T-cell (primary cell): Measurements from ENCODE around the gene G3BP2. TPM values are rescaled to one million over a fixed set of nuclear protein-coding genes. Genes with fewer than 3 reads are reported as not detected.

Experiments used
- ATAC-seq, 4 experiments: fragments of 200-7000 bp in 3 of 4; fragments of 150-1000 bp in 1 of 4; cut with Tn5 transposase; replicated peaks in 1 of 4; 1 replicate in 3 of 4; 2 replicates in 1 of 4; pipeline ENCODE4 v1.10.0; 2021; ENCODE audit warnings: moderate library complexity in 3 of 4, mild to moderate bottlenecking in 2 of 4, moderate number of reproducible peaks in 1 of 4
- CTCF ChIA-PET, 2 donors: fragments of 300-600 bp; sonication (Branson Sonifier 250); formaldehyde crosslinking; loops; one replicate each; lab custom pipeline; 2022; ENCODE audit warnings: antibody characterized with exemption in 2 of 2; lab: Charles Lee
- POLR2A ChIA-PET, 2 donors: fragments of 300-600 bp; sonication (Branson Sonifier 250); formaldehyde crosslinking; loops; one replicate each; lab custom pipeline; 2022; ENCODE audit warnings: antibody characterized with exemption in 2 of 2; lab: Charles Lee
- DNase-seq, 35 experiments: peaks; one replicate each; pipeline versions ENCODE4 v3.0.0 to v3.0.0-alpha.2; 2013 to 2023
- H3K27ac ChIP-seq: one replicate; pipeline ENCODE4 v1.5.1; 2013; ENCODE audit warnings: low read length
- H3K27me3 ChIP-seq, 2 experiments: replicated peaks in 1 of 2; 1 replicate in 1 of 2; 2 replicates in 1 of 2; pipeline versions ENCODE4 v1.6.1 to v1.7.0; 2013; ENCODE audit warnings: low read length in 1 of 2, mixed read lengths in 1 of 2; ENCODE audit not compliant: control insufficient read depth in 2 of 2, insufficient read depth in 2 of 2; ENCODE audit errors: extremely low read depth in 1 of 2
- H3K36me3 ChIP-seq, 2 donors: 1 replicate in 1 of 2; 2 replicates in 1 of 2; pipeline versions ENCODE4 v1.6.1 to v1.7.0; 2013; ENCODE audit warnings: low read length in 1 of 2; ENCODE audit not compliant: control insufficient read depth in 2 of 2, insufficient read depth in 1 of 2; ENCODE audit errors: extremely low read depth in 1 of 2
- H3K4me1 ChIP-seq, 2 experiments: 1 replicate in 1 of 2; 2 replicates in 1 of 2; pipeline versions ENCODE4 v1.6.1 to v1.7.0; 2013; ENCODE audit warnings: low read length in 2 of 2, mixed read lengths in 1 of 2; ENCODE audit not compliant: insufficient read depth in 2 of 2, control insufficient read depth in 1 of 2; ENCODE audit errors: extremely low read depth in 1 of 2
- H3K4me3 ChIP-seq, 2 donors: 1 replicate in 1 of 2; 2 replicates in 1 of 2; pipeline versions ENCODE4 v1.5.1 to v1.7.0; 2013; ENCODE audit warnings: mild to moderate bottlenecking in 2 of 2, low read length in 1 of 2, moderate library complexity in 1 of 2; ENCODE audit not compliant: control insufficient read depth in 1 of 2; ENCODE audit errors: extremely low read depth in 1 of 2
- H3K9me3 ChIP-seq: 2 replicates; pipeline ENCODE4 v1.7.0; 2013
- H3K27ac Mint-ChIP-seq, 2 donors: one replicate each; pipeline ENCODE4 v1.8.0; 2020 to 2021; ENCODE audit warnings: mild to moderate bottlenecking in 2 of 2, mixed read lengths in 2 of 2
- H3K27me3 Mint-ChIP-seq, 2 donors: one replicate each; pipeline ENCODE4 v1.8.0; 2021 to 2022; ENCODE audit warnings: mixed read lengths in 2 of 2
- H3K36me3 Mint-ChIP-seq: one replicate; pipeline ENCODE4 v1.8.0; 2021; ENCODE audit warnings: mixed read lengths
- H3K4me1 Mint-ChIP-seq, 3 donors: one replicate each; pipeline ENCODE4 v1.8.0; 2020 to 2022; ENCODE audit warnings: mixed read lengths in 3 of 3, mild to moderate bottlenecking in 1 of 3
- H3K4me3 Mint-ChIP-seq, 3 donors: one replicate each; pipeline ENCODE4 v1.8.0; 2020 to 2022; ENCODE audit warnings: mild to moderate bottlenecking in 3 of 3, mixed read lengths in 3 of 3, moderate library complexity in 3 of 3
- H3K9me3 Mint-ChIP-seq, 3 donors: one replicate each; pipeline ENCODE4 v1.8.0; 2020 to 2022; ENCODE audit warnings: mixed read lengths in 3 of 3
- WGBS: methylation state at CpG from one replicate; pipeline ENCODE4 v1.1.5; 2013; ENCODE audit warnings: missing lambda C conversion rate; ENCODE audit not compliant: insufficient coverage; 5-methylcytosine and 5-hydroxymethylcytosine counted together
- total RNA-seq, 35 experiments: library from RNA in 6 of 35; stranded (reverse) in 6 of 35; fragments of 120-200 nt in 1 of 35; gene quantifications; one replicate each; pipeline versions ENCODE4 v1.2.1 to v1.2.4 and lab custom pipeline; 2013 to 2026

Gene G3BP2
- total RNA-seq, 5 donors from 2014 or later (not counting 1 experiment from before 2014, with no cell fraction given): 135 to 316 (median 141) TPM

GRCh38 chr4:75599647-75600046 lies 73.6 kb downstream of the G3BP2 start:
- Histone ChIP-seq H3K27ac (no peak overlapping the region), H3K4me1 (no peaks in the 10 kb centered on the region), H3K9me3 (no peaks in the 10 kb centered on the region), H3K36me3 (no peaks in the 10 kb centered on the region), H3K27me3 (peaks cover 0 to 2% of the 10 kb centered on the region in 2 experiments), H3K4me3 (no peak overlapping the region)
- ChIA-PET CTCF (no interaction called here), POLR2A (no interaction called here)
- Mint-ChIP-seq H3K9me3 (no peaks in the 10 kb centered on the region), H3K36me3 (no peaks in the 10 kb centered on the region), H3K27ac (no peak overlapping the region), H3K27me3 (no peaks in the 10 kb centered on the region), H3K4me3 (no peak overlapping the region), H3K4me1 (peaks cover 0 to 2% (median 0%) of the 10 kb centered on the region in 3 donors)
- WGBS: 93% methylated on average over 2 of the region's 4 CpGs
- ATAC-seq (no peak), DNase-seq (no peak)

GRCh38 chr4:75598390-75598789 lies 74.8 kb downstream of the G3BP2 start:
- H3K4me3 Mint-ChIP-seq: no peak overlapping the region
- no peaks in the 10 kb centered on the region for H3K36me3 ChIP-seq
- no peaks in the 10 kb centered on the region for H3K9me3 ChIP-seq
- no peak overlapping the region for H3K27ac ChIP-seq
- H3K27me3 ChIP-seq: peaks cover 0 to 2% of the 10 kb centered on the region in 2 experiments
- no peak overlapping the region for H3K27ac Mint-ChIP-seq
- no peaks in the 10 kb centered on the region for H3K36me3 Mint-ChIP-seq
- peaks cover 0 to 2% (median 0%) of the 10 kb centered on the region in 3 donors for H3K4me1 Mint-ChIP-seq
- CTCF ChIA-PET: no interaction called here
- POLR2A ChIA-PET: no interaction called here
- no peak for DNase-seq
- H3K4me1 ChIP-seq: no peaks in the 10 kb centered on the region
- H3K27me3 Mint-ChIP-seq: no peaks in the 10 kb centered on the region
- WGBS: no CpG with 5 or more reads among the region's 3 CpGs
- no peak for ATAC-seq
- H3K9me3 Mint-ChIP-seq: no peaks in the 10 kb centered on the region
- no peak overlapping the region for H3K4me3 ChIP-seq

GRCh38 chr4:75596061-75596460 lies 77.2 kb downstream of the G3BP2 start:
- H3K27ac ChIP-seq: no peak overlapping the region
- ATAC-seq (no peak), DNase-seq (no peak)
- no peaks in the 10 kb centered on the region for H3K9me3 ChIP-seq
- POLR2A ChIA-PET: no interaction called here
- H3K36me3 Mint-ChIP-seq: no peaks in the 10 kb centered on the region
- H3K4me1 ChIP-seq: peaks cover 0 to 2% of the 10 kb centered on the region in 2 experiments
- no peaks in the 10 kb centered on the region for H3K9me3 Mint-ChIP-seq
- no CpG with 5 or more reads among the region's 3 CpGs for WGBS
- peaks cover 0 to 2% (median 0%) of the 10 kb centered on the region in 3 donors for H3K4me1 Mint-ChIP-seq
- no peaks in the 10 kb centered on the region for H3K27me3 Mint-ChIP-seq
- CTCF ChIA-PET: no interaction called here
- no peak overlapping the region for H3K27ac Mint-ChIP-seq
- no peaks in the 10 kb centered on the region for H3K36me3 ChIP-seq
- H3K4me3 ChIP-seq: no peak overlapping the region
- H3K27me3 ChIP-seq: peaks cover 0 to 2% of the 10 kb centered on the region in 2 experiments
- no peak overlapping the region for H3K4me3 Mint-ChIP-seq

- Mint-ChIP-seq H3K27me3 (no peaks in the 10 kb centered on the region), H3K4me3 (no peak overlapping the region), H3K9me3 (no peaks in the 10 kb centered on the region), H3K36me3 (no peaks in the 10 kb centered on the region), H3K27ac (no peak overlapping the region), H3K4me1 (peaks cover 0 to 2% (median 0%) of the 10 kb centered on the region in 3 donors)
- Histone ChIP-seq H3K27ac (no peak overlapping the region), H3K4me1 (peaks cover 0 to 2% of the 10 kb centered on the region in 2 experiments), H3K27me3 (no peaks in the 10 kb centered on the region), H3K9me3 (no peaks in the 10 kb centered on the region), H3K36me3 (no peaks in the 10 kb centered on the region), H3K4me3 (no peak overlapping the region)
- WGBS: no CpG with 5 or more reads among the region's 1 CpG
- ChIA-PET POLR2A (no interaction called here), CTCF (no interaction called here)
- DNase-seq (no peak), ATAC-seq (no peak)
Observed at GRCh38 chr4:75593393-75593792, 79.8 kb downstream of the G3BP2 start.

Other genes with a start within 250 kb of the G3BP2 start
- gene RCHY1, start 159.0 kb downstream of the G3BP2 start, total RNA-seq: 10 to 100 TPM; 28.3 to 33.8 (median 30.3) TPM
- gene THAP6, start 158.9 kb downstream of the G3BP2 start, total RNA-seq: 10 to 100 TPM; 24.4 to 35.5 (median 29.6) TPM
- under 1 TPM in 1 of 5 donors, not detected in 4; 0.47 TPM for gene ODAPH, start 117.3 kb downstream of the G3BP2 start, total RNA-seq
- 1 to 10 TPM in 1 of 5 donors, under 1 TPM in 4; 0.26 to 1.9 (median 0.79) TPM for gene CDKL2, start 42.9 kb downstream of the G3BP2 start, total RNA-seq
- 10 to 100 TPM; 24.9 to 40.5 (median 34.6) TPM for gene USO1, start 51.2 kb upstream of the G3BP2 start, total RNA-seq
- 1 to 10 TPM in 1 of 5 donors, under 1 TPM in 4; 0.25 to 1.1 (median 0.50) TPM for gene PPEF2, start 229.0 kb upstream of the G3BP2 start, total RNA-seq